Measurements from ENCODE around the gene CNPY2. TPM values are rescaled to one million over a fixed set of nuclear protein-coding genes. Genes with fewer than 3 reads are reported as not detected.

Gene CNPY2
- total and polyA plus RNA-seq, 7 donors: 32.8 to 73.5 (median 40.2) TPM

GRCh38 chr12:56359851-56360767 is 44.3 kb upstream of the CNPY2 start, which contains the start of gene STAT2:
Gene STAT2, minus strand, starts transcription at chr12:56360107. Its CDS starts 3,536 bp downstream, at chr12:56356571.
- intact Hi-C loops (cut with DNase I): loop anchor here (5.0 kb wide), 2 partner anchors 87 to 102 kb away; partner anchors contain the start of gene TIMELESS (in 1 of the 2)
- Histone ChIP-seq H3K4me3 (peak within 1 kb of the TSS; percentile 98), H3K36me3 (ENCODE audit: insufficient read depth in 1 of 2, low read depth in 1 of 2) (peaks cover 0 to 21% of the 10 kb centered on the region in 2 donors), H3K27ac (peak within 1 kb of the TSS; percentile 87), H3K4me1 (peaks cover 8% of the 10 kb centered on the region), H3K9me3 (no peaks in the 10 kb centered on the region), H3K27me3 (ENCODE audit: insufficient read depth in 3 of 3, low read length in 2 of 3) (no peaks in the 10 kb centered on the region)
- WGBS, 3 donors: 0 to 1% (median 1%) methylated on average over 54 of the region's 54 CpGs
- peak; percentile 99 for DNase-seq
- ATAC-seq: peak; percentile 98 to 99 (median 99)
- TF ChIP-seq CTCF (IDR thresholded peaks at IDR 0.05): no peak

GRCh38 chr12:56358836-56359532 is 43.2 kb upstream of the CNPY2 start:
- ATAC-seq (no peak), DNase-seq (no peak)
- 0 to 20% (median 10%) methylated on average over 1 of the region's 1 CpG for WGBS, 3 donors
- H3K36me3 ChIP-seq (ENCODE audit: insufficient read depth in 1 of 2, low read depth in 1 of 2): peaks cover 0 to 32% of the 10 kb centered on the region in 2 donors
- no peaks in the 10 kb centered on the region for H3K27me3 ChIP-seq (ENCODE audit: insufficient read depth in 3 of 3, low read length in 2 of 3)
- H3K27ac ChIP-seq: peak overlapping the region; percentile 87
- intact Hi-C loops (cut with DNase I): no loop called here
- peaks cover 8% of the 10 kb centered on the region for H3K4me1 ChIP-seq
- no peak for TF ChIP-seq CTCF (IDR thresholded peaks at IDR 0.05)
- H3K4me3 ChIP-seq: peak overlapping the region; percentile 98
- no peaks in the 10 kb centered on the region for H3K9me3 ChIP-seq

- Histone ChIP-seq H3K4me3 (no peak overlapping the region), H3K27ac (no peak overlapping the region), H3K36me3 (ENCODE audit: insufficient read depth in 1 of 2, low read depth in 1 of 2) (peaks cover 12 to 99% of the 10 kb centered on the region in 2 donors), H3K4me1 (no peaks in the 10 kb centered on the region), H3K27me3 (ENCODE audit: insufficient read depth in 3 of 3, low read length in 2 of 3) (no peaks in the 10 kb centered on the region), H3K9me3 (no peaks in the 10 kb centered on the region)
- no peak for ATAC-seq
- no peak for DNase-seq
- intact Hi-C loops (cut with DNase I): no loop called here
- TF ChIP-seq CTCF (IDR thresholded peaks at IDR 0.05): no peak
- WGBS, 3 donors: 92 to 98% (median 94%) methylated on average over 2 of the region's 2 CpGs
Measured at GRCh38 chr12:56351325-56351724, 35.5 kb upstream of the CNPY2 start.

- intact Hi-C loops (cut with DNase I): no loop called here
- ATAC-seq (no peak), DNase-seq (no peak)
- no peak overlapping the region for H3K4me3 ChIP-seq
- H3K4me1 ChIP-seq: no peaks in the 10 kb centered on the region
- no peaks in the 10 kb centered on the region for H3K27me3 ChIP-seq (ENCODE audit: insufficient read depth in 3 of 3, low read length in 2 of 3)
- 89 to 100% (median 93%) methylated on average over 2 of the region's 2 CpGs for WGBS, 3 donors
- peaks cover 15 to 99% of the 10 kb centered on the region in 2 donors for H3K36me3 ChIP-seq (ENCODE audit: insufficient read depth in 1 of 2, low read depth in 1 of 2)
- no peak overlapping the region for H3K27ac ChIP-seq
- H3K9me3 ChIP-seq: no peaks in the 10 kb centered on the region
- no peak for TF ChIP-seq CTCF (IDR thresholded peaks at IDR 0.05)
Measured at GRCh38 chr12:56350662-56351061, 34.9 kb upstream of the CNPY2 start.

All from psoas muscle (tissue), 8 donors.